ENCODE data around the gene RNF220. TPM values are rescaled to one million over a fixed set of nuclear protein-coding genes. Genes with fewer than 3 reads are reported as not detected.

The RNF220 gene
- total RNA-seq, 1 donor from 2014 or later: 72.5 TPM

- no peaks in the 10 kb centered on the region for H3K9me3 ChIP-seq
- no peak overlapping the region for H3K4me3 ChIP-seq
- peak; percentile 50 to 74 for ATAC-seq
- H3K27me3 ChIP-seq (ENCODE audit: low read depth): no peaks in the 10 kb centered on the region
- intact Hi-C loops (cut with DNase I): loop anchor here (10.0 kb wide), 1 partner anchor 217 kb away; no protein-coding TSS in a partner anchor
- peak; percentile 74 for TF ChIP-seq CTCF (IDR thresholded peaks at IDR 0.05)
- peak; percentile 57 for DNase-seq
- no peaks in the 10 kb centered on the region for H3K4me1 ChIP-seq
- H3K36me3 ChIP-seq: no peaks in the 10 kb centered on the region
- no peak overlapping the region for H3K27ac ChIP-seq
Measured at GRCh38 chr1:44377925-44378784, 26.9 kb upstream of the RNF220 start.

- Histone ChIP-seq H3K27ac (no peak overlapping the region), H3K9me3 (no peaks in the 10 kb centered on the region), H3K4me1 (no peaks in the 10 kb centered on the region), H3K36me3 (no peaks in the 10 kb centered on the region), H3K4me3 (no peak overlapping the region), H3K27me3 (ENCODE audit: low read depth) (no peaks in the 10 kb centered on the region)
- no peak for TF ChIP-seq CTCF (IDR thresholded peaks at IDR 0.05)
- DNase-seq (no peak), ATAC-seq (no peak)
- intact Hi-C loops (cut with DNase I): no loop called here
Measured at GRCh38 chr1:44380666-44381177, 24.3 kb upstream of the RNF220 start.

GRCh38 chr1:44388551-44388950 lies 16.5 kb upstream of the RNF220 start:
- DNase-seq: no peak
- intact Hi-C loops (cut with DNase I): no loop called here
- H3K4me1 ChIP-seq: no peaks in the 10 kb centered on the region
- H3K4me3 ChIP-seq: no peak overlapping the region
- H3K27ac ChIP-seq: no peak overlapping the region
- H3K27me3 ChIP-seq (ENCODE audit: low read depth): peaks cover 32% of the 10 kb centered on the region
- H3K9me3 ChIP-seq: no peaks in the 10 kb centered on the region
- TF ChIP-seq CTCF (IDR thresholded peaks at IDR 0.05): no peak
- H3K36me3 ChIP-seq: no peaks in the 10 kb centered on the region
- no peak for ATAC-seq

- no peak for TF ChIP-seq CTCF (IDR thresholded peaks at IDR 0.05)
- Histone ChIP-seq H3K27ac (no peak overlapping the region), H3K27me3 (ENCODE audit: low read depth) (peaks cover 36% of the 10 kb centered on the region), H3K36me3 (no peaks in the 10 kb centered on the region), H3K9me3 (no peaks in the 10 kb centered on the region), H3K4me1 (no peaks in the 10 kb centered on the region), H3K4me3 (no peak overlapping the region)
- intact Hi-C loops (cut with DNase I): no loop called here
- ATAC-seq: no peak
- no peak for DNase-seq
Measured at GRCh38 chr1:44389437-44389836, 15.6 kb upstream of the RNF220 start.

- Histone ChIP-seq H3K4me1 (no peaks in the 10 kb centered on the region), H3K9me3 (no peaks in the 10 kb centered on the region), H3K27ac (no peak overlapping the region), H3K36me3 (no peaks in the 10 kb centered on the region), H3K4me3 (no peak overlapping the region), H3K27me3 (ENCODE audit: low read depth) (peaks cover 36% of the 10 kb centered on the region)
- intact Hi-C loops (cut with DNase I): no loop called here
- no peak for TF ChIP-seq CTCF (IDR thresholded peaks at IDR 0.05)
- DNase-seq (no peak), ATAC-seq (no peak)
Measured at GRCh38 chr1:44390277-44390676, 14.8 kb upstream of the RNF220 start.

All from lower lobe of right lung (tissue), 2 donors.